K562 treated with DMSO at 1 percent for 4 hours (cell line): ENCODE data around the gene NUS1. TPM values are rescaled to one million over a fixed set of nuclear protein-coding genes. Genes with fewer than 3 reads are reported as not detected.

Experiments used
- total RNA-seq: library from RNA; unstranded; fragments of 300-600 nt; gene quantifications from 2 replicates; pipeline ENCODE4 v1.2.3, GENCODE V29; 2022; ENCODE audit not compliant: insufficient read depth

NUS1 gene
- total RNA-seq: 21.7 and 23.7 TPM in 2 replicates

DNA sequence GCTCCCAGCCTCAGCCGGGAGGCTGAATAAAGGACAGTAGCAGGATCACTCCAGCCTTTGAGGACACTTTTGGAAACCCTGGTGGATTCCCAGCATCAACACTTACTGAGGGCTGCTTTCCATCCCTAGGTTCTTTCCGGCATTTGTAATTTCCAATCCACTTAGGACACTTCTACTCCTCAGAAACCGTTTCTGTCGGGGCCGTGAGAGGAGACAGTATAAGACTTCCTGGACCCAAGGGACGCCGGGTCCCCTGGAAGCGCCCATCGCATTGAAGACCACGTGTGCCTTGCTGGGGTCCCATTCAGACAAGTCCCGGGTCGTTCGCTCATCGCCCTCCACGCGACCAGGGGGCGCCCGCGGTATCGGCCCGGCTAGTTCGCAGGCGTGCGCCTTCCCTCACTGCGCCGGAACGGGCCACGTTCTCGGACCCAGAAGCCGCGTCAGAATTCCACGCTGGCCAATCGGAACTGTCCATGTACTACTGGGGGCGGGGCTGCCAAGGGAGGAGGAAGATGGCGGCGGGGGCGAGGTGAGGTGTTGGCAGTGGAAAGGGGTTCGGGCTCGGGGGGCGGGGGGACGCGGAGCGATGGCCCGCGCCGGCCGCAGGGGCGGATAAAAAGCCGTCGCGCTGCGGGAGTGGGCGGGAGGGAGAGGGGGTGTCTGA lies at the start of gene NUS1:
Gene NUS1 (plus strand): TSS at position 479 of the 667 bp plus-strand sequence. CDS start 202 bp downstream, outside the sequence.

Other genes starting within 250 kb of the NUS1 start
- gene ROS1, start 249.5 kb upstream of the NUS1 start, total RNA-seq: not detected in 2 replicates
- gene DCBLD1, start 192.8 kb upstream of the NUS1 start, total RNA-seq: 7.2 and 7.9 TPM in 2 replicates
- 11.8 and 14.3 TPM in 2 replicates for gene GOPC, start 73.0 kb upstream of the NUS1 start, total RNA-seq
- gene SLC35F1, start 231.8 kb downstream of the NUS1 start, total RNA-seq: not detected in 2 replicates